ENCODE measurements around the gene CDKN2C.

CDKN2C gene

GRCh38 chr1:50959303-50959912, 10.6 kb upstream of the CDKN2C start (continued):
- TF ChIP-seq MYNN (tag by site-specific recombination; IDR thresholded peaks at IDR 0.05; ENCODE audit: borderline replicate concordance) (no peak), KLF17 (tag by site-specific recombination; IDR thresholded peaks at IDR 0.05) (0 out of 2 replicates have a peak, but pooled peaks have one; percentile 11), ZNF398 (tag by site-specific recombination; IDR thresholded peaks at IDR 0.05) (no peak), REST (tag by site-specific recombination; IDR thresholded peaks at IDR 0.05) (peak; percentile 27; the same call in 1 of the 2 replicates), ZNF274 (IDR thresholded peaks at IDR 0.05; ENCODE audit: low read length) (no peak), ZNF274 (tag by site-specific recombination; IDR thresholded peaks at IDR 0.05; ENCODE audit: borderline replicate concordance) (no peak), ZNF658 (tag by site-specific recombination; IDR thresholded peaks at IDR 0.05) (no peak), ZNF324 (tag by site-specific recombination; IDR thresholded peaks at IDR 0.05) (no peak)

GRCh38 chr1:50959913-50960844, 9.9 kb upstream of the CDKN2C start, which contains the start of gene FAF1:
Gene FAF1 (minus strand): TSS chr1:50960267. CDS start chr1:50959811, 456 bp downstream.
- POLR2A ChIA-PET, result interaction anchor here (1.0 to 3.8 kb wide), 9 partner anchors 9 to 275 kb away, joined by 3 to 64 read pairs (median 5); partner anchors contain the start of genes CDKN2C and RNF11
- no peaks in the 10 kb centered on the region for H3K4me1 ChIP-seq (ENCODE audit: control insufficient read depth, insufficient read depth, low read length)
- TF ChIP-seq ZNF664 (tag by site-specific recombination; IDR thresholded peaks at IDR 0.05) (no peak), GLI2 (tag by site-specific recombination; IDR thresholded peaks at IDR 0.05; ENCODE audit: borderline replicate concordance, low read depth) (no peak), ZFHX2 (tag by site-specific recombination; conservative IDR thresholded peaks at IDR 0.05) (peak; percentile 99), GFI1B (tag by site-specific recombination; IDR thresholded peaks at IDR 0.05) (no peak), KLF8 (tag by site-specific recombination; IDR thresholded peaks at IDR 0.05) (peak; percentile 98), MEIS1 (CRISPR knock-in tag; IDR thresholded peaks at IDR 0.05; ENCODE audit: borderline replicate concordance) (no peak), ZNF121 (tag by site-specific recombination; IDR thresholded peaks at IDR 0.05) (peak; percentile 9; the same call in 1 of the 2 replicates), ZNF514 (tag by site-specific recombination; IDR thresholded peaks at IDR 0.05) (no peak), ZNF366 (tag by site-specific recombination; conservative IDR thresholded peaks at IDR 0.05) (0 out of 2 replicates have a peak, but pooled peaks have one; percentile 38), WT1 (tag by site-specific recombination; IDR thresholded peaks at IDR 0.05) (peak; percentile 25; the same call in 1 of the 2 replicates), ZNF677 (tag by site-specific recombination; IDR thresholded peaks at IDR 0.05) (no peak), ZBTB20 (tag by site-specific recombination; IDR thresholded peaks at IDR 0.05) (peak; percentile 57; the same call in 1 of the 2 replicates), PBX3 (CRISPR knock-in tag; IDR thresholded peaks at IDR 0.05) (peak; percentile 90; the same call in 1 of the 2 replicates), ZNF24 (tag by site-specific recombination; IDR thresholded peaks at IDR 0.05) (peak; percentile 90), ZNF184 (tag by site-specific recombination; IDR thresholded peaks at IDR 0.05) (no peak), ZNF837 (tag by site-specific recombination; IDR thresholded peaks at IDR 0.05) (no peak), ZBTB1 (tag by site-specific recombination; IDR thresholded peaks at IDR 0.05) (no peak)

More at GRCh38 chr1:50959913-50960844, 9.9 kb upstream of the CDKN2C start, which contains the start of gene FAF1:
- peaks cover 0 to 8% of the 10 kb centered on the region in 2 experiments; a peak in 1 of 3 replicates for H3K36me3 ChIP-seq (ENCODE audit: control insufficient read depth in 2 of 2, insufficient read depth in 1 of 2, low read length in 2 of 2)
- no peaks in the 10 kb centered on the region for H3K9me3 ChIP-seq (ENCODE audit: control insufficient read depth, insufficient read depth, low read depth, low read length)
- H3K4me3 ChIP-seq (ENCODE audit: low read depth, low read length), result peak within 1 kb of the TSS; percentile 99
- CTCF ChIA-PET, result interaction anchor here (0.6 to 3.3 kb wide), 11 partner anchors 9 to 508 kb away, joined by 3 to 15 read pairs (median 3); partner anchors contain the start of gene CDKN2C
- peak within 1 kb of the TSS; percentile 87 for H3K27ac ChIP-seq (ENCODE audit: extremely low read depth, low read depth, low read length)

All from HEK293 (cell line).